Large intestine (tissue), 3 donors: ENCODE measurements around the gene EFHC1. TPM values are rescaled to one million over a fixed set of nuclear protein-coding genes. Genes with fewer than 3 reads are reported as not detected.

ENCODE experiments used
- DNase-seq, 2 donors: peaks; one replicate each; pipeline versions ENCODE4 v3.0.0 to v3.0.0-alpha.2; 2013
- H3K27ac ChIP-seq: one replicate; pipeline ENCODE4 v1.5.1; 2013; ENCODE audit warnings: low read length
- H3K27me3 ChIP-seq: 2 replicates; pipeline ENCODE4 v1.6.1; 2013; ENCODE audit warnings: low read length; ENCODE audit not compliant: control insufficient read depth, insufficient read depth
- H3K36me3 ChIP-seq: 2 replicates; pipeline ENCODE4 v1.6.1; 2013; ENCODE audit warnings: low read length; ENCODE audit not compliant: control insufficient read depth, insufficient read depth
- H3K4me1 ChIP-seq: one replicate; pipeline ENCODE4 v1.6.1; 2013; ENCODE audit warnings: low read length; ENCODE audit not compliant: control insufficient read depth, insufficient read depth
- H3K4me3 ChIP-seq: one replicate; pipeline ENCODE4 v1.5.1; 2013; ENCODE audit warnings: low read length
- H3K9me3 ChIP-seq: one replicate; pipeline ENCODE4 v1.6.1; 2013; ENCODE audit warnings: mild to moderate bottlenecking, low read depth, low read length, moderate library complexity; ENCODE audit not compliant: control insufficient read depth
- WGBS: methylation state at CpG from one replicate; pipeline ENCODE4 v1.1.5; 2013; ENCODE audit warnings: low lambda C conversion rate; ENCODE audit not compliant: insufficient coverage; 5-methylcytosine and 5-hydroxymethylcytosine counted together
- polyA plus RNA-seq: library from polyadenylated mRNA; unstranded; fragments of 120-200 nt; gene quantifications from one replicate; pipeline ENCODE4 v1.2.1, GENCODE V29; 2013

EFHC1 gene
- polyA plus RNA-seq, 1 donor: 23.2 TPM

DNA sequence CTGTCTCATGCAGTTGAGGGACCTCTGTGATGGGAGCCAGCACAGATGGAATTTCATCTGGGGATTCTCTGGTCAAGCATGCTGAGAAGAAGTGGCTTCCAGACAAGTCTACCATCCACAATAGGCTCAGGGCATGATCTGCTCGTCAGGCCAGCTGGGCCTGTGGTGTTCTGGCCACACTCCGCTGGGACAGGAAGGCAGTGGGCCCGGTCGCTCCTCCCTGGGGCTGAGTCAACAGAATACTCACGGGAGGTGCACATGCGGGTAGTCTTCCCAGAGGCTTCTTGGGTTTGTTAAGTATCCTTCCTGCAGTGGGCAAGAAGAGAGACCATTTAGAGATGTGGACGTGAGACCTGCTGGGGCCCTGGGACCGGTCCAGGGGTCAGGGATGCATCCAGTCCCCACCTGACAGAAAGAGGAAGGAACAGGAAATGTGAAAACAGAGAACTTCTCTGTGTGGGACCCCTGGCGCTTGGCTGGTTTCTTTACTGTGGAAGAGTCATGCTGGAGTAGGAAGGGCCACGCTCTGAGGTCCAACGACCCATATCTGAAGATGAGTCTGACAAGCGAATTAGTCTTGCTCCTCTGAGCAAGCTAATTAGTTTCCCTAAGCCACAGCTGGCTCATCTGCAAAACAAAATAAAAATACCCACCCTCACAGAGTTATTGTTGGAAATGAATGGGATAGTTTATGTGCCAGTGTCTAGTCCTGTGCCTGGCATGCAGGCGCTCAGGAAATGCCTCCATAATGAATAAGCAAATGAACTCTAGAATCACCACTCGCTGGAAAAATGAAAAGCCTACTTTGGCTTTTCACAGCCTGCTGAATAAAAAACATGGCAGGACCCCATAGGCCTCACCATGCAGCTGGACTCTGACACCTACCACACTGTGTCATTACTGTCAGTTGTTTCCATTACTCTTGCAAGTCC lies 89.4 kb downstream of the EFHC1 start:
- peaks cover 4% of the 10 kb centered on the region for H3K4me1 ChIP-seq
- DNase-seq: no peak
- H3K9me3 ChIP-seq: no peaks in the 10 kb centered on the region
- no peak overlapping the region for H3K27ac ChIP-seq
- peaks cover 94% of the 10 kb centered on the region for H3K36me3 ChIP-seq
- WGBS: no CpG with 5 or more reads among the region's 14 CpGs
- H3K27me3 ChIP-seq: no peaks in the 10 kb centered on the region
- no peak overlapping the region for H3K4me3 ChIP-seq

DNA sequence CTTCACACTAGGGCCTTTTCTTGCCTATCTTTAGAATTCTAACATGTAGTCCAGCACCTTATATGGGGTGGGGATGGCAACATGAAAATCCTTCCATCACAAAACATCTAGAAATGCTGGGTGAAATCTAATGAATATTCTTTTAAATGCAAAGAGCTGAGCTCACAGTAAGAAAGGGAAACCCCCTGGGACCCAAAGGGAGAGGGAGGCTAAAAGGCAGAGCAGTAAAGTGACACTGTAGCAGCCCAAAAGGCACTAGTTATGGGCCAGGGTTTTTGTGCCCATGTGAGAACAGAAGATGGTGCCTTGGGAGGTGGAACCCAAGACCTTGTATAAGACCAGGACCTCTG lies 90.0 kb downstream of the EFHC1 start:
- Histone ChIP-seq H3K27me3 (no peaks in the 10 kb centered on the region), H3K27ac (no peak overlapping the region), H3K4me1 (no peaks in the 10 kb centered on the region), H3K4me3 (no peak overlapping the region), H3K9me3 (no peaks in the 10 kb centered on the region), H3K36me3 (peaks cover 94% of the 10 kb centered on the region)
- DNase-seq: no peak

DNA sequence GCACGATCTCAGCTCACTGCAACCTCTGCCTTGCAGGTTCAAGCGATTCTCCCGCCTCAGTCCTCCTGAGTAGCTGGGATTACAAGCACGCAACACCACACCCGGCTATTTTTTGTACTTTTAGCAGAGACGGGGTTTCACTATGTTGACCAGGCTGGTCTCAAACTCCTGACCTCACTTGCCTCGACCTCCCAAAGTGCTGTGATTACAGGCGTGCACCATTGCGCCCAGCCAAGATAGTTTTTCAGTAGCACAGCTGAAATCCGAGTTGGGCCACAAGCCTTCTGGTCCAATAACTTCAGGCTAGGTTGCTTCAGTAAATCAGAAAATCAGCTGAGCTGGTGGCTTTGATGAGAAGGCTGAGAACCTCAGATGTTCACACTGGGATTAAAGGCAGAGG lies 91.0 kb downstream of the EFHC1 start:
- no CpG with 5 or more reads among the region's 10 CpGs for WGBS
- H3K4me1 ChIP-seq: no peaks in the 10 kb centered on the region
- H3K4me3 ChIP-seq: no peak overlapping the region
- no peaks in the 10 kb centered on the region for H3K27me3 ChIP-seq
- no peak for DNase-seq
- no peaks in the 10 kb centered on the region for H3K9me3 ChIP-seq
- peaks cover 93% of the 10 kb centered on the region for H3K36me3 ChIP-seq
- no peak overlapping the region for H3K27ac ChIP-seq

DNA sequence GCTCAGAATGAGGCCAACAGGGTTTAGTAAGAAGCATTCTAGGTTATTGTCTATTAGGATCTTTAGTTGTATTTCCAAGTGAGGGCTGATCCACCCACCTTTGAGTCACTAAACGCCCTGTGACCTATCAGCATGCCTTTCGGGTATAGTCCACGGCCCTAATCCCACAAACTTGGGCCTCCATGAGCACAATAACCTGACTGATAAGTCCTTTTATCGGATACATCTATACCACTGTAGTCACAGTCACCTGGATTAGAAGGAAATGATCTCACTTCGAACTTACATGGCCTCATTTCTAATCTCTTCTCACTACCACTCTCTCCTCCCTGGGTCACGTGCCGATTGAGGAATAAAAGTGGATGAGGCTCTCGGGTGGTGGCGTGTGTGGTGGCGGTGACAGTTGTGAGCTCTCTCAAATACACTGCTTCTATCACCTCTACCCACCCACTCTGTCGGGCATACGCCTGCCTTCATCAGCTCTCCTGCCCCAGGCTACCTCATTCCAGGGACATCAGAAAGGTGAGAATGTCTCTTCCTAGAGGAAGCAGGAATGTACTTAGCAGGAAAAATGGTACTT lies 91.5 kb downstream of the EFHC1 start:
- Histone ChIP-seq H3K27me3 (no peaks in the 10 kb centered on the region), H3K27ac (no peak overlapping the region), H3K4me1 (no peaks in the 10 kb centered on the region), H3K4me3 (no peak overlapping the region), H3K9me3 (no peaks in the 10 kb centered on the region), H3K36me3 (peaks cover 93% of the 10 kb centered on the region)
- no CpG with 5 or more reads among the region's 12 CpGs for WGBS
- DNase-seq: peak; percentile 39 to 62

DNA sequence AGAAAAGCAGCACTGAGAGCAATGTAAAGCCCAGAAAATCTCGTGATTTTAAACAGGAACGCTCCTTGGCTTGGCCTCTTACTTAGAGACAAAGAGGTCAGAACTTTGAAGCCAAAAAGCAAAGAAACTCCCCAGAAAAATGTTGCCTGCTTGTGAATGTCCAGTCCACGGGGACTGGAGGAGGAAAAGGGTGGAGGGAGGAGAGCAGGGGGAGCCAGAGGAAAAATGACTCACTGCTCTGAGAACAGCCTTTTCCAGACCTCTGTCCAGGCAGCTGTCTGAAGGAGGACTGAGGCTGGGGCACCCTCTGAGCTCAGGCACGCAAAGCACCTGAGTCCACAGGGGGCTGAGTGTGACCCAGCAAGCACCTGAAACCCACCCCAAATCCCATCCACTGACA lies 92.1 kb downstream of the EFHC1 start:
- 48% methylated on average over 2 of the region's 4 CpGs for WGBS
- Histone ChIP-seq H3K27me3 (no peaks in the 10 kb centered on the region), H3K27ac (no peak overlapping the region), H3K36me3 (peaks cover 93% of the 10 kb centered on the region), H3K9me3 (no peaks in the 10 kb centered on the region), H3K4me3 (no peak overlapping the region), H3K4me1 (no peaks in the 10 kb centered on the region)
- no peak for DNase-seq

DNA sequence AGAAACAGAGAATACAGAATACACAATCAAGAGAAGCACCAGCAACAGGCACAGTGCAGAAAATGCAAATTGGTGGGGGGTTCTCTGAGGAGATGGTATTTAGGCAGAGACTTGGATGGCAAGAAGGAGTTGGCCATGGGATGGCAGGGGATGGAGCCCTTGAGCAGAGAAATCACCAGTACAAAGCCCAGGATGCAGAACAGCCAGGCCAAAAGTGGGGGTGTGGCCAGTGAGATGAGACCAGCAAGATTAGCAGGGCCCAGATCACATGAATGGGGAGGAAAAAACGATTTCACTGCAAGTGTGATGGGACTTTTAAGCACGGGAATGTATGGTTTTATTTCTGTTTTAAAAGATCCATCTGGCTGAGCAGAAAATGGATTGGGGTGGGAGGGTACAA lies 93.3 kb downstream of the EFHC1 start:
- H3K27me3 ChIP-seq: no peaks in the 10 kb centered on the region
- peaks cover 9% of the 10 kb centered on the region for H3K4me1 ChIP-seq
- WGBS: 83% methylated on average over 1 of the region's 2 CpGs
- H3K9me3 ChIP-seq: no peaks in the 10 kb centered on the region
- H3K36me3 ChIP-seq: peaks cover 86% of the 10 kb centered on the region
- DNase-seq: no peak
- no peak overlapping the region for H3K4me3 ChIP-seq
- no peak overlapping the region for H3K27ac ChIP-seq

DNA sequence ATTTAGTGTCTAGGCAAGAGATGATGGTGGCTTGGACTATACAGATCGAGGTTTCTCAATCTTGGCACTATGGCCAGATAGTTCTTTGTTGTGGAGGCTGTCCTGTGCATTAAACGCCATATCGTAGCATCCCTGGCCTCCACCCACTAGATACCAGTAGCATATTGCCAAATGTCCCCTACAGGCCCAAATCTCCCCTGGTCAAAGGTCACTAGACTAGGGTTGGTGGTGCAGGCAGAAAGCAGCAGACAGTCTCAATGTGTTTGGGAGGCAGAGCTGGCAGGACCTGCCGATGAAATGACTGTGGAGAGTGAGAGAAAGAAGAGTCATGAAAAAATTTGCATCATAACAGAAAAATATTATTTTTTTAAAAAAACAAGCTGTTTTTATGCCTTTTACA lies 93.8 kb downstream of the EFHC1 start:
- Histone ChIP-seq H3K27me3 (no peaks in the 10 kb centered on the region), H3K27ac (no peak overlapping the region), H3K9me3 (no peaks in the 10 kb centered on the region), H3K36me3 (peaks cover 83% of the 10 kb centered on the region), H3K4me3 (no peak overlapping the region), H3K4me1 (peaks cover 9% of the 10 kb centered on the region)
- DNase-seq: no peak
- WGBS: 100% methylated on average over 1 of the region's 4 CpGs

DNA sequence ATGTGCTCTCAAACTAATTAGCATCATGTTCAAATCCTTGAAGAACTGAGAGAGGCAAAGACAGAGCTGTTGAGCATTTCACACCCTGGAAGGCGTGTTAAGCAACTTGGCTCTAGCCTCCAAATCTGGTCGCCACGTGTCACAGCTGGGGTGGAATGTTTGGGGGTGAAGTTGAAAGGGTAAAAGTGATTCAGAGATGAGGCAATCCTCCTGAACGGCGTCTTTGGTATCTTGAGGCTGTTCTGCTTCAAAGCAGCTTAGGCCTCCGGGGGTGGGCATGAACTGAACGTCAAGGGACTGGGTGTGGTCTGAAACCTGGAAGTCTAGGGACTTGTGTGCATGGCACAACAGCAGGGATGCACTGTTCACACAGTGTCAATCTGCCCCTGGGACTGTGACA lies 94.4 kb downstream of the EFHC1 start:
- DNase-seq: no peak
- Histone ChIP-seq H3K27me3 (no peaks in the 10 kb centered on the region), H3K4me1 (peaks cover 9% of the 10 kb centered on the region), H3K9me3 (no peaks in the 10 kb centered on the region), H3K36me3 (peaks cover 81% of the 10 kb centered on the region), H3K4me3 (no peak overlapping the region), H3K27ac (no peak overlapping the region)
- WGBS: 60% methylated on average over 1 of the region's 7 CpGs

DNA sequence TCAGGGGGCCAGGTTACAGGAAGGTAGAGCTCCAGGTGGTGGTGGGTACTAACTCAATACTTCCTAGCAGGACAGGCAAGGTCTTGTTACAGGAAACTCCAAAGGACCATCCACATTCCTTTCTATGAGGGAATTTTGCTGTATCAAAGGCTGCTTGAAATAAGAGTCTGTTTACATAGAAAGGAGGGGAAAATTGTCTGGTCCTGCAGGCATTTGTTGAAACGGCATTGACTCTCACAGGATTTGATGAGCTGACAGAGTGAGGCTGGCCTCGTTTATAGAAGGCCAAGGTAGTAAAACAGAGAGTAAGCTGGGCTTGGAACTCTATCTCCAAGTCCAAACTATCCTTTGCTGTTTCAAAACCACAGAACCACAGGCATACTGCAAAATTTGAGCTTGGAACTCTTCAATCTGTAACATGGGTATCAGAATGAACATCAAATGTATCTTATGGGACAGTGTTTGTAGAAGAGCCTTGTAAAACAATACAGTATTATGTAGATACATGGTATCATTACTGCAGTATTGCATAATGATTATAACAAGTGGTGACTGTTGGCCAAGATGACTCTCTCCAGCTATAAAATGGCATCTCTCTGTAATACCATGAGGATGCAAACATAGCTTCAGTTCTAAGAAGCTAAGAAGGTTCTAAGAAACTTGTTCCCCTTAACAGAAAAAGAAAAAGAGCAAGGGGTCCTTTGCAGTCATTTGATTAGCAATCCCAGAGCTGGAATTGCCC lies 95.2 kb downstream of the EFHC1 start:
- DNase-seq: no peak
- WGBS: no CpG with 5 or more reads among the region's 2 CpGs

DNA sequence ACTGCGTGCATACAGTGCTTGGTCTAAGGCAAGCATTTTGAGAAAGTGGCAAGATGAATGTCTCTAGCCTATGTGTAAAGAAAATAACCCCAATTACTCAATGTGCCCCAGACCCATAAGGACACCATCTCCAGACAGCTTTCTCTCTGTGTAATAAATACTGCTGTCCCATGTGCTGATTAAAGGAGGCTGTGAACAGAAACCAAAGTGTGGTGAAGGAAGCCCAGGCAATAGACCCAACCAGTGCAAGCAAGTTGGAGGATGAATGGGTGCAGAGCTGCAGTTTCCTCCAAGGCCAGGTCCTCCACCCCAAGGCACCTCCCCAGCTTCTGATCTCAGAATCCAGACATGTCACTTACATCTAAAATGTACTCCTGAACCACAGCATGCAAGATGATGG lies 96.1 kb downstream of the EFHC1 start:
- no peak overlapping the region for H3K27ac ChIP-seq
- no peak overlapping the region for H3K4me3 ChIP-seq
- no peak for DNase-seq
- H3K4me1 ChIP-seq: peaks cover 9% of the 10 kb centered on the region
- H3K9me3 ChIP-seq: no peaks in the 10 kb centered on the region
- WGBS: no CpG with 5 or more reads among the region's 1 CpG
- peaks cover 64% of the 10 kb centered on the region for H3K36me3 ChIP-seq
- no peaks in the 10 kb centered on the region for H3K27me3 ChIP-seq

More for the DNA sequence above, 95.2 kb downstream of the EFHC1 start:
- H3K27ac ChIP-seq: no peak overlapping the region
- H3K4me1 ChIP-seq: peaks cover 9% of the 10 kb centered on the region
- no peaks in the 10 kb centered on the region for H3K27me3 ChIP-seq
- H3K36me3 ChIP-seq: peaks cover 73% of the 10 kb centered on the region
- no peak overlapping the region for H3K4me3 ChIP-seq
- H3K9me3 ChIP-seq: no peaks in the 10 kb centered on the region
